MM.1S (cell line): Measurements from ENCODE around the gene ATP11C.
"Not testable (repeated sequence)": the region's sequence is repeated elsewhere in the genome, so short reads cannot be mapped to it uniquely, and the experiment has no call there.

ENCODE experiments used
- DNase-seq: peaks from one replicate; pipeline ENCODE4 v3.0.0-alpha.2; 2015
- H2AFZ ChIP-seq: fragments of 300-600 bp; sonication (generic); 2 replicates; pipeline ENCODE4 v1.6.0; 2016; ENCODE audit warnings: antibody characterized with exemption, low read length
- H3F3A ChIP-seq: fragments of 300-600 bp; sonication (generic); 2 replicates; pipeline ENCODE4 v1.6.1; 2016; ENCODE audit warnings: mild to moderate bottlenecking, antibody characterized with exemption, low read length, moderate library complexity, mixed read lengths; ENCODE audit not compliant: insufficient read depth
- H3K27ac ChIP-seq: fragments of 300-600 bp; sonication (generic); 2 replicates; pipeline ENCODE4 v1.5.1; 2016; ENCODE audit warnings: mild to moderate bottlenecking, low read length
- H3K27me3 ChIP-seq: fragments of 300-600 bp; sonication (generic); replicated peaks from 2 replicates; pipeline ENCODE4 v1.6.0; 2016; ENCODE audit warnings: low read length; ENCODE audit not compliant: insufficient read depth
- H3K36me3 ChIP-seq: fragments of 300-600 bp; sonication (generic); replicated peaks from 2 replicates; pipeline ENCODE4 v1.6.1; 2016; ENCODE audit warnings: mild to moderate bottlenecking, low read length, mixed read lengths; ENCODE audit not compliant: insufficient read depth
- H3K4me1 ChIP-seq: fragments of 300-600 bp; sonication (generic); 2 replicates; pipeline ENCODE4 v1.6.1; 2016; ENCODE audit warnings: low read length, mixed read lengths
- H3K4me2 ChIP-seq: fragments of 300-600 bp; sonication (generic); 2 replicates; pipeline ENCODE4 v1.6.0; 2016; ENCODE audit warnings: low read depth, low read length
- H3K4me3 ChIP-seq: fragments of 300-600 bp; sonication (generic); 2 replicates; pipeline ENCODE4 v1.5.1; 2016; ENCODE audit warnings: low read length, mixed read lengths
- H3K79me2 ChIP-seq: fragments of 300-600 bp; sonication (generic); 2 replicates; pipeline ENCODE4 v1.6.1; 2016; ENCODE audit warnings: mixed run types, low read length, mixed read lengths
- H3K9ac ChIP-seq: fragments of 300-600 bp; sonication (generic); 2 replicates; pipeline ENCODE4 v1.6.1; 2016; ENCODE audit warnings: low read length, mixed read lengths
- H3K9me2 ChIP-seq: fragments of 300-600 bp; sonication (generic); replicated peaks from 2 replicates; pipeline ENCODE4 v1.6.1; 2016; ENCODE audit warnings: mild to moderate bottlenecking, low read length, mixed read lengths; ENCODE audit not compliant: insufficient read depth
- H3K9me3 ChIP-seq: fragments of 300-600 bp; sonication (generic); replicated peaks from 2 replicates; pipeline ENCODE4 v1.6.1; 2016; ENCODE audit warnings: mild to moderate bottlenecking, low read length, mixed read lengths; ENCODE audit not compliant: insufficient read depth
- H4K20me1 ChIP-seq: fragments of 300-600 bp; sonication (generic); 2 replicates; pipeline ENCODE4 v1.6.1; 2016; ENCODE audit warnings: mild to moderate bottlenecking, low read length, moderate library complexity, mixed read lengths; ENCODE audit not compliant: insufficient read depth
- EZH2 ChIP-seq: fragments of 300-600 bp; sonication (generic); optimal IDR thresholded peaks from 2 replicates; pipeline ENCODE3; 2017; ENCODE audit warnings: low read depth, mild to moderate bottlenecking, antibody characterized with exemption, low read length, mixed read lengths
- EZH2phosphoT487 ChIP-seq: fragments of 300-600 bp; sonication (generic); IDR thresholded peaks from 2 replicates; pipeline ENCODE4 v1.6.1; 2018; ENCODE audit warnings: antibody characterized with exemption, low read length
- TF ChIP-seq, protein P1 (sequence below): fragments of 300-600 bp; sonication (generic); IDR thresholded peaks from 2 replicates; pipeline ENCODE4 v1.5.1; 2016; ENCODE audit warnings: antibody characterized with exemption, low read length, mixed read lengths

The ATP11C gene

DNA sequence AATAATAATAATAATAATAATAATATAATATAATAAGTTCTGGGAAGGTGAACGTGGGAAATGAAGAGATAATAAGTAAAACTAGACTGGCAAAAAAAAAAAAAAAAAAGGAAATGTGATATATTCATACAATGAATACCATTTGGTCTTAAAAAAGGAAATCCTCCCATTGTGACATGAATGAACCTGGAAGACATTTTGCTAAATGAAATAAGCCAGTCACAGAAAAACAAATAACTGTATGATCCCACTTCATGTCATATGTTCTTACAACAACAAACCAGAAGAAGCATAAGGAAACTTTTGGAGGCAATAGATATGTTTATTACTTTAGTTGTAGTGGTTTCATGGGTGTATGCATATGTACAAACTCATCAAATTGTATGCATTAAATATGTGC, 63.1 kb downstream of the ATP11C start:
- DNase-seq: no peak
- Histone ChIP-seq H3K4me3 (no peak overlapping the region), H3K27ac (no peak overlapping the region), H2AFZ (no peak overlapping the region), H4K20me1 (no peaks in the 10 kb centered on the region), H3K36me3 (no peaks in the 10 kb centered on the region), H3F3A (no peaks in the 10 kb centered on the region), H3K9me3 (no peaks in the 10 kb centered on the region), H3K4me1 (peaks cover 7% of the 10 kb centered on the region), H3K79me2 (no peaks in the 10 kb centered on the region), H3K9me2 (no peaks in the 10 kb centered on the region), H3K27me3 (no peaks in the 10 kb centered on the region), H3K9ac (no peak overlapping the region), H3K4me2 (no peak overlapping the region)
- no peak for TF ChIP-seq EZH2
- TF ChIP-seq, protein P1, sequence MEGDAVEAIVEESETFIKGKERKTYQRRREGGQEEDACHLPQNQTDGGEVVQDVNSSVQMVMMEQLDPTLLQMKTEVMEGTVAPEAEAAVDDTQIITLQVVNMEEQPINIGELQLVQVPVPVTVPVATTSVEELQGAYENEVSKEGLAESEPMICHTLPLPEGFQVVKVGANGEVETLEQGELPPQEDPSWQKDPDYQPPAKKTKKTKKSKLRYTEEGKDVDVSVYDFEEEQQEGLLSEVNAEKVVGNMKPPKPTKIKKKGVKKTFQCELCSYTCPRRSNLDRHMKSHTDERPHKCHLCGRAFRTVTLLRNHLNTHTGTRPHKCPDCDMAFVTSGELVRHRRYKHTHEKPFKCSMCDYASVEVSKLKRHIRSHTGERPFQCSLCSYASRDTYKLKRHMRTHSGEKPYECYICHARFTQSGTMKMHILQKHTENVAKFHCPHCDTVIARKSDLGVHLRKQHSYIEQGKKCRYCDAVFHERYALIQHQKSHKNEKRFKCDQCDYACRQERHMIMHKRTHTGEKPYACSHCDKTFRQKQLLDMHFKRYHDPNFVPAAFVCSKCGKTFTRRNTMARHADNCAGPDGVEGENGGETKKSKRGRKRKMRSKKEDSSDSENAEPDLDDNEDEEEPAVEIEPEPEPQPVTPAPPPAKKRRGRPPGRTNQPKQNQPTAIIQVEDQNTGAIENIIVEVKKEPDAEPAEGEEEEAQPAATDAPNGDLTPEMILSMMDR: no peak
- TF ChIP-seq EZH2phosphoT487: no peak

GRCh38 chrX:139864640-139865039, 68.2 kb downstream of the ATP11C start:
- H3K9me2 ChIP-seq: no peaks in the 10 kb centered on the region
- H3K4me3 ChIP-seq: no peak overlapping the region
- H3K4me1 ChIP-seq: peaks cover 7% of the 10 kb centered on the region
- TF ChIP-seq EZH2: no peak
- no peak for TF ChIP-seq EZH2phosphoT487
- TF ChIP-seq, protein P1: no peak
- no peak overlapping the region for H3K9ac ChIP-seq
- H2AFZ ChIP-seq: no peak overlapping the region
- no peaks in the 10 kb centered on the region for H3K36me3 ChIP-seq
- H4K20me1 ChIP-seq: no peaks in the 10 kb centered on the region
- H3K27ac ChIP-seq: no peak overlapping the region
- no peak for DNase-seq
- no peak overlapping the region for H3K4me2 ChIP-seq
- H3K79me2 ChIP-seq: no peaks in the 10 kb centered on the region
- H3F3A ChIP-seq: no peaks in the 10 kb centered on the region
- H3K9me3 ChIP-seq: no peaks in the 10 kb centered on the region
- no peaks in the 10 kb centered on the region for H3K27me3 ChIP-seq

DNA sequence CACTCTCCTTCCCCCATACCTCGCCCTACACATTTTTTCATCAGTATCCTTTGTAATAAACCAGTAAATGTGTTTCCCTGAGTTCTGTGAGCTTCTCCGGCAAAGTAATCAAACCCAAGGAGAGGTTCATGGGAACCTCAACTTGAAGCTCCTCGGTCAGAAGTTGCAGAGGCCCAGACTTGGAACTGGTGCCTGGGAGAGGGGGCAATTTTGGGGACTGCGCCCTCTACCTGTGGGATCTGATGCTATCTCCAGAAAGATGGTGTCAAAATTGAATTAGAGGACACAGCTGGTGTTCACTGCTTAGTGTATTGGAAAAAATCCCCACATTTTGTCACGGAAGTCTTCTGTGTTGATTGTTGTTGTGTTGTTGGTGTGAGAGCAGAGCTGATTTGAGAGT, 70.6 kb downstream of the ATP11C start:
- DNase-seq: no peak
- no peaks in the 10 kb centered on the region for H3K79me2 ChIP-seq
- TF ChIP-seq EZH2 (no peak), EZH2phosphoT487 (no peak)
- TF ChIP-seq, protein P1: no peak

GRCh38 chrX:139856826-139857225, 76.0 kb downstream of the ATP11C start:
- not testable (repeated sequence) for H3K4me1 ChIP-seq, H3K27ac ChIP-seq, H3K9me3 ChIP-seq, H3F3A ChIP-seq, H2AFZ ChIP-seq, H3K4me2 ChIP-seq, DNase-seq, H3K27me3 ChIP-seq, H3K9me2 ChIP-seq, H3K36me3 ChIP-seq, H3K4me3 ChIP-seq, H3K9ac ChIP-seq, H4K20me1 ChIP-seq, H3K79me2 ChIP-seq

More for the DNA sequence above, 70.6 kb downstream of the ATP11C start:
- H3K27me3 ChIP-seq: no peaks in the 10 kb centered on the region
- H3K27ac ChIP-seq: no peak overlapping the region
- H3K9me3 ChIP-seq: no peaks in the 10 kb centered on the region
- no peak overlapping the region for H2AFZ ChIP-seq
- H3F3A ChIP-seq: no peaks in the 10 kb centered on the region
- H3K4me1 ChIP-seq: no peaks in the 10 kb centered on the region
- H3K9me2 ChIP-seq: no peaks in the 10 kb centered on the region
- H3K4me3 ChIP-seq: no peak overlapping the region
- H3K36me3 ChIP-seq: no peaks in the 10 kb centered on the region
- H4K20me1 ChIP-seq: no peaks in the 10 kb centered on the region
- H3K9ac ChIP-seq: no peak overlapping the region
- H3K4me2 ChIP-seq: no peak overlapping the region
